Spleen (tissue), 7 donors: Measurements from ENCODE around the gene FXYD6.

Experiments
- POLR2AphosphoS5 ChIP-seq, 3 donors: sonication (generic); formaldehyde crosslinking; IDR thresholded peaks; one replicate each; pipeline ENCODE4 v1.5.1; 2017; ENCODE audit warnings: antibody characterized with exemption in 3 of 3
- TF ChIP-seq, protein P1 (sequence below), 11 experiments: fragments of 200-600 bp in 7 of 11; fragments of 450-650 bp in 4 of 11; sonication (generic) in 4 of 11; IDR thresholded peaks in 8 of 11; conservative IDR thresholded peaks in 3 of 11; 1 replicate in 7 of 11; 2 replicates in 4 of 11; pipeline versions ENCODE4 v1.4.0 to v1.8.0; 2016 to 2021; ENCODE audit warnings: antibody characterized with exemption in 11 of 11, inconsistent platforms in 4 of 11, mild to moderate bottlenecking in 1 of 11
- donor health status: DM: no; HTN: no; CAD: no; lungs with moderate emphysema.
- donor health status: DM: no; HTN: no; CAD: no.
- donor health status: DM: no; HTN: no; CAD: no.

DNA sequence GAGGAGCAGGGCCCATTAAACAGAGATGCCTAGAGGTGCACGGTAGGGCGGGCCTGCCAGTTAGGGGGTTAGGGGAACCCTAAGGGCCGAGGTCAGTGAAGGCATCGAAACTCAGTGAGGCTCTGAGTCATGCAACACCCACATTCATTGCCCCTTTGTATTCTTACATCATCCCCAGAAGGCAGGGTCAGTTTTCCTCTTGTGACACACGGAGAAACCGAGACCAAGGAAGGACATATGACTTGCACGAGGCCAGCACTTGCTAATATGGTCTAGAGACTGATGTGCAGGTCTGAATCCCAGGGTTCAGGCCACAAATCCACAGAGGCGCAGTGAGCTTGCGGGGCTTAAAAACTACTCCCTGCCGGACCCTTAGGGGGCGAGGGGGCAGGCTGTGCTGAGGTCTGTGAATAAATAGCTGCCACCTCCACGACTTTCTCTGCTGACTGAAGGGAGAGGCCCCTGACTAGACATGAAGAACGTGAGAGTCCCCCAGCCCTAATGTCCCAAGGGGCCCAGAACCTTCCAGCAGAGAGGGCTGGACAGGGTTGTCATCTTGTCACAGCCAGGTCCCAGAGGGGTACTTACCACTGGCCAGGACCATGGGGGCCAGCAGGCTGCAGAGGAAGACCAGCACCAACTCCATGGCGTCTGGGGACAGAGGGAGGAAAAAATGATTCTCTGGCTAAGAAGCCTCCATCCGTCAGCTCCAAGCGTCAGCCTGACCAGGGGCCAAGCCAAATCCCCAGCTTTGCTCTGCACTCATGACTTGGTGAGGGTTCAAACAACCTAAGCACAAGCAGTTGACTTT lies 34.1 kb downstream of the FXYD6 start:
- TF ChIP-seq, protein P1, sequence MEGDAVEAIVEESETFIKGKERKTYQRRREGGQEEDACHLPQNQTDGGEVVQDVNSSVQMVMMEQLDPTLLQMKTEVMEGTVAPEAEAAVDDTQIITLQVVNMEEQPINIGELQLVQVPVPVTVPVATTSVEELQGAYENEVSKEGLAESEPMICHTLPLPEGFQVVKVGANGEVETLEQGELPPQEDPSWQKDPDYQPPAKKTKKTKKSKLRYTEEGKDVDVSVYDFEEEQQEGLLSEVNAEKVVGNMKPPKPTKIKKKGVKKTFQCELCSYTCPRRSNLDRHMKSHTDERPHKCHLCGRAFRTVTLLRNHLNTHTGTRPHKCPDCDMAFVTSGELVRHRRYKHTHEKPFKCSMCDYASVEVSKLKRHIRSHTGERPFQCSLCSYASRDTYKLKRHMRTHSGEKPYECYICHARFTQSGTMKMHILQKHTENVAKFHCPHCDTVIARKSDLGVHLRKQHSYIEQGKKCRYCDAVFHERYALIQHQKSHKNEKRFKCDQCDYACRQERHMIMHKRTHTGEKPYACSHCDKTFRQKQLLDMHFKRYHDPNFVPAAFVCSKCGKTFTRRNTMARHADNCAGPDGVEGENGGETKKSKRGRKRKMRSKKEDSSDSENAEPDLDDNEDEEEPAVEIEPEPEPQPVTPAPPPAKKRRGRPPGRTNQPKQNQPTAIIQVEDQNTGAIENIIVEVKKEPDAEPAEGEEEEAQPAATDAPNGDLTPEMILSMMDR (IDR thresholded peaks at IDR 0.05 in 8 of 11, conservative IDR thresholded peaks at IDR 0.05 in 3 of 11): no peak
- peak in 1 of 3 donors; percentile 30 for TF ChIP-seq POLR2AphosphoS5 (IDR thresholded peaks at IDR 0.05)
